Smooth muscle cell (in vitro differentiated cells): ENCODE measurements around the gene SERINC4. TPM values are rescaled to one million over a fixed set of nuclear protein-coding genes. Genes with fewer than 3 reads are reported as not detected.

ENCODE experiments used
- DNase-seq: peaks from one replicate; lab custom pipeline; 2025; ENCODE audit not compliant: unreplicated experiment; lab: John Stamatoyannopoulos, UW
- H2AFZ ChIP-seq: fragments of 200-600 bp; sonication (generic); 2 replicates; pipeline ENCODE4 v1.6.0; 2016; ENCODE audit warnings: antibody characterized with exemption, low read depth, mild to moderate bottlenecking
- H3F3A ChIP-seq: fragments of 200-600 bp; sonication (generic); 2 replicates; pipeline ENCODE4 v1.6.0; 2017; ENCODE audit warnings: antibody characterized with exemption, low read depth
- H3K27ac ChIP-seq: fragments of 200-600 bp; sonication (generic); 2 replicates; pipeline ENCODE4 v1.5.1; 2016; ENCODE audit warnings: low read depth, mild to moderate bottlenecking
- H3K27me3 ChIP-seq: fragments of 200-600 bp; sonication (generic); 2 replicates; pipeline ENCODE4 v1.6.1; 2016; ENCODE audit warnings: low read depth, mild to moderate bottlenecking
- H3K36me3 ChIP-seq: fragments of 200-600 bp; sonication (generic); 2 replicates; pipeline ENCODE4 v1.5.1; 2016; ENCODE audit warnings: low read depth
- H3K4me1 ChIP-seq: fragments of 200-600 bp; sonication (generic); 2 replicates; pipeline ENCODE4 v1.5.1; 2016; ENCODE audit warnings: low read depth
- H3K4me2 ChIP-seq: fragments of 200-600 bp; sonication (generic); 2 replicates; pipeline ENCODE4 v1.6.0; 2016; ENCODE audit warnings: mild to moderate bottlenecking
- H3K4me3 ChIP-seq: fragments of 200-600 bp; sonication (generic); 2 replicates; pipeline ENCODE4 v1.5.1; 2016; ENCODE audit warnings: mild to moderate bottlenecking
- H3K79me2 ChIP-seq: fragments of 200-600 bp; sonication (generic); 2 replicates; pipeline ENCODE4 v1.6.0; 2016; ENCODE audit warnings: low read depth, mild to moderate bottlenecking
- H3K9ac ChIP-seq: fragments of 200-600 bp; sonication (generic); 2 replicates; pipeline ENCODE4 v1.6.0; 2016; ENCODE audit warnings: low read depth
- H3K9me3 ChIP-seq: fragments of 200-600 bp; sonication (generic); replicated peaks from 2 replicates; pipeline ENCODE4 v1.5.1; 2016; ENCODE audit warnings: low read depth
- H4K20me1 ChIP-seq: fragments of 200-600 bp; sonication (generic); 2 replicates; pipeline ENCODE4 v1.6.0; 2016; ENCODE audit warnings: low read depth
- CTCF ChIP-seq: fragments of 200-600 bp; sonication (generic); IDR thresholded peaks from 2 replicates; pipeline ENCODE4 v1.5.1; 2017; ENCODE audit warnings: borderline replicate concordance, mild to moderate bottlenecking, antibody characterized with exemption; ENCODE audit not compliant: insufficient read depth, poor library complexity, severe bottlenecking
- WGBS: methylation state at CpG from one replicate; pipeline ENCODE4 v1.1.7; 2016; ENCODE audit warnings: low lambda C conversion rate; 5-methylcytosine and 5-hydroxymethylcytosine counted together
- polyA plus RNA-seq: library from polyadenylated mRNA; unstranded; fragments of >200 nt; fragmentation: Nextera tagmentation; extraction: Ambion mirVana; gene quantifications from 2 replicates; pipeline ENCODE4 v1.2.1, GENCODE V29; 2016
- total RNA-seq: library from RNA; depleted of rRNA; stranded (reverse); fragments of >200 nt; gene quantifications from 2 replicates; pipeline ENCODE4 v1.2.3, GENCODE V29; 2014

The SERINC4 gene
- total and polyA plus RNA-seq, 2 experiments from 2014 or later, result 0.17 TPM; not detected in 1

GRCh38 chr15:43794269-43795037 is 5.6 kb downstream of the SERINC4 start:
- Histone ChIP-seq H2AFZ (no peak overlapping the region), H3F3A (peaks cover 44% of the 10 kb centered on the region), H4K20me1 (peaks cover 58% of the 10 kb centered on the region), H3K27ac (peak overlapping the region; percentile 97), H3K79me2 (peaks cover 38% of the 10 kb centered on the region), H3K4me2 (peak overlapping the region; percentile 98), H3K36me3 (no peaks in the 10 kb centered on the region), H3K9ac (peak overlapping the region; percentile 100), H3K4me3 (peak overlapping the region; percentile 77), H3K4me1 (peaks cover 25% of the 10 kb centered on the region), H3K27me3 (no peaks in the 10 kb centered on the region), H3K9me3 (no peaks in the 10 kb centered on the region)
- no peak for DNase-seq
- TF ChIP-seq CTCF, result no peak
- WGBS, result 36% methylated on average over 9 of the region's 9 CpGs

GRCh38 chr15:43793647-43794046 is 6.4 kb downstream of the SERINC4 start:
- Histone ChIP-seq H3K4me1 (peaks cover 24% of the 10 kb centered on the region), H3K79me2 (peaks cover 38% of the 10 kb centered on the region), H3F3A (peaks cover 38% of the 10 kb centered on the region), H3K27me3 (no peaks in the 10 kb centered on the region), H3K27ac (peak overlapping the region; percentile 97), H3K9ac (peak overlapping the region; percentile 100), H3K4me2 (peak overlapping the region; percentile 98), H3K9me3 (no peaks in the 10 kb centered on the region), H4K20me1 (peaks cover 58% of the 10 kb centered on the region), H2AFZ (no peak overlapping the region), H3K4me3 (peak overlapping the region; percentile 77), H3K36me3 (no peaks in the 10 kb centered on the region)
- DNase-seq, result no peak
- WGBS, result 94% methylated on average over 10 of the region's 10 CpGs
- TF ChIP-seq CTCF, result no peak

GRCh38 chr15:43792761-43793476 is 7.1 kb downstream of the SERINC4 start:
- no peak for DNase-seq
- Histone ChIP-seq H3K79me2 (peaks cover 38% of the 10 kb centered on the region), H4K20me1 (peaks cover 54% of the 10 kb centered on the region), H2AFZ (no peak overlapping the region), H3F3A (peaks cover 30% of the 10 kb centered on the region), H3K27ac (peak overlapping the region; percentile 97), H3K36me3 (no peaks in the 10 kb centered on the region), H3K4me1 (peaks cover 24% of the 10 kb centered on the region), H3K27me3 (no peaks in the 10 kb centered on the region), H3K4me2 (peak overlapping the region; percentile 98), H3K4me3 (peak overlapping the region; percentile 77), H3K9ac (peak overlapping the region; percentile 100), H3K9me3 (no peaks in the 10 kb centered on the region)
- TF ChIP-seq CTCF, result no peak
- 4% methylated on average over 33 of the region's 33 CpGs for WGBS
